NCI-H187 (cell line): ENCODE measurements around the gene APLN.

Experiments used
- DNase-seq, 2 experiments: peaks; one replicate each; lab custom pipeline; 2025; lab: John Stamatoyannopoulos, UW

The APLN gene

DNA sequence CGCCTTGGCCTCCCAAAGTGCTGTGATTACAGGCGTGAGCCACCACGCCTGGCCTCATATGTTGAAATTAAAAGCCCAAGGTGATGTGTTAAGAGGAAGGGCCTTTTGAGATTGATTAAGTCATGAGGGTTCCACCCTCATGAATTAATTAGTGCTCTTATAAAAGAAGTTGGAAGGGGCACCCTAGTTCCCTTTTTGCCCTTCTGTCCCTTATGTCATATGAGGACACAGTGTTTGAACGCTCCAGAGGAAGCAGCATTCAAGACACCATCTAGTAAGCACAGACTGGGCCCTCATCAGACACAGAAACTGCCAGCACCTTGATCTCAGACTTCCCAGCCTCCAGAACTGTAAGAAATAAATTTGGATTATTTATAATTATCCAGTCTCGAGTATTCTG is 5.1 kb upstream of the APLN start:
- DNase-seq: no peak

- no peak for DNase-seq
Measured at GRCh38 chrX:129659141-129659540, 4.4 kb upstream of the APLN start.

DNA sequence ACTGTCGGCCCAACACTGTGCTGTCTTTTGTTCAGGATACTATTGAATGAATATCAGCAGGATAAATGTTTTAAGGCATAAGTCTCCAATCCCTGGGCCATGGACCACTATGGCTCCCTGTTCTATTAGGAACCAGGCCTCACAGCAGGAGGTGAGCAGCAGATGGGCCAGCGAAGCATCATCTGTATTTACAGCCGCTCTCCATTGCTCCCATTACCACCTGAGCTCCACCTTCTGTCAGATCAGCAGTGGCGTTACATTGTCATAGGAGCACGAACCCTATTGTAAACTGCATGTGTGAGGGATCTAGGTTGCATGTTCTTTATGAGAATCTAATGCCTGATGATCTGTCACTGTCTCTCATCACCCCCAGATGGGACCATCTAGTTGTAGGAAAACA is 3.7 kb upstream of the APLN start:
- DNase-seq: no peak

- no peak for DNase-seq
Measured at GRCh38 chrX:129655547-129656249, 942 bp upstream of the APLN start.

GRCh38 chrX:129653971-129654651 is 645 bp downstream of the APLN start:
- no peak for DNase-seq

DNA sequence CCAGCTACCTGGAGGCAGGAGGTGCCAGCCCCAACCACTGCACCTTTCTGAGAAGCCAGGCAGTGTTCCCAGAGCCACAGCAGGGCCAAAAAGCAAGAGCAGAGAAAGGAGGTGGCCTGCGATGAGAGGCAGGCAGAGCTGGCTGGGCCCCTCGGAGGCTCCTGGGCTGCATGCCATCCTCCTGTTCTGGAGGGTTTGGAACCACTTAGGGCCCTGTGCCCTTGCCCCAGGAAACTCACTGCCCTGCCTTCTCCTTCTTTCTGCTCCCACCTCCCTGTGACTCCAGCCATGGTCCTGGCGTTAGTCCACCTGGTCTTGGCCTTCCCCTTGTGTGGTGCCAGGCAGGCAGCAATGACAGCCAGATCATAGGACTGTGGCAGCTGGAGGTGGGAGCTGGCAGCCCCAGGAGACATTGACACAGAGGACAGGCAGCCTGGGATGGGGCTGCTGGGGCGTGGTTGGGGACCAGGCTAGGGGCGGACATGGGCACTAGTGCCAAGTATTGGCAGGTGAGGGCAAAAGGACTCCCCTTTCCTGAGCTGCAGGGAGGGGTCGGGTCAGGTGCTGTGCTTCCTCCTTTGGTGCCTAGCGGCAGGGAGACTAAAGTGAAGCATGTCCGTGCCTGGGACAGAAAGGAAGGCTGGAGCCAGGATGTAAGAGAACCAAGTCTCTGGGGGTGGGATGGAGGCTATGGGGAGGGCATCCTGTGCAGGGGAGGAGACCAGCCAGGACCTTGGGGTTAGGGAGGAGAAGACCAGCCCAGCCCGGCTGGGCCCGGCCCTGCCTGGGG is 1.4 kb downstream of the APLN start:
- DNase-seq: no peak

DNA sequence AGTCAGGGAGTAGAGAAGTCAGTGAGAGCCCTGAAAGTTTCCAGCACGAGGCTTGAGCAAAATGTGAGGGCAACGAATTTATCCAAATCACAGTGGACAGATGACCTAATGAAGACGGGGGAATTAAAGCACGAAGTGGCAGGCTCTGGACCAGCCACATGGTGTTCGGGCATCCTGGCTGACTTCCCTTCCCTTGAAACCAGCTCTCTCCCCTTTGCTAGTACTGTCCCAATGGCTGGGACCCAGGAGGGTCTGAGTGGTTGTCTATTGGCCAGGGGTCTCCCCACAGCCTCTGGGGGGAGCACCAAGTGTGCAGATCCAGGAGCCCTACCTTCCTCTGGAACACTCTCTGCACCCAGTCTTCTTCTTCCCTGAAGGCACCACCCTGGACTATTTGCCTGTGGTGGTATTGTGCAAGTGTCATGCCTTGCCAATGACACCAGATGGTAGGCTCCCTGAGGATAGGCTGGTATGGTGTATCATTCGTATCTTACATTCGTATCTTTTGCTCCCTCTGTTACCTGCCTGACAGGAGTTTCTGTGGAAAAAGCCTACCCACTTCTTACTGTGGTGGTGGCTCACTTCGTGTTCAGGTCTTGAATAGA is 2.1 kb downstream of the APLN start:
- no peak for DNase-seq

DNA sequence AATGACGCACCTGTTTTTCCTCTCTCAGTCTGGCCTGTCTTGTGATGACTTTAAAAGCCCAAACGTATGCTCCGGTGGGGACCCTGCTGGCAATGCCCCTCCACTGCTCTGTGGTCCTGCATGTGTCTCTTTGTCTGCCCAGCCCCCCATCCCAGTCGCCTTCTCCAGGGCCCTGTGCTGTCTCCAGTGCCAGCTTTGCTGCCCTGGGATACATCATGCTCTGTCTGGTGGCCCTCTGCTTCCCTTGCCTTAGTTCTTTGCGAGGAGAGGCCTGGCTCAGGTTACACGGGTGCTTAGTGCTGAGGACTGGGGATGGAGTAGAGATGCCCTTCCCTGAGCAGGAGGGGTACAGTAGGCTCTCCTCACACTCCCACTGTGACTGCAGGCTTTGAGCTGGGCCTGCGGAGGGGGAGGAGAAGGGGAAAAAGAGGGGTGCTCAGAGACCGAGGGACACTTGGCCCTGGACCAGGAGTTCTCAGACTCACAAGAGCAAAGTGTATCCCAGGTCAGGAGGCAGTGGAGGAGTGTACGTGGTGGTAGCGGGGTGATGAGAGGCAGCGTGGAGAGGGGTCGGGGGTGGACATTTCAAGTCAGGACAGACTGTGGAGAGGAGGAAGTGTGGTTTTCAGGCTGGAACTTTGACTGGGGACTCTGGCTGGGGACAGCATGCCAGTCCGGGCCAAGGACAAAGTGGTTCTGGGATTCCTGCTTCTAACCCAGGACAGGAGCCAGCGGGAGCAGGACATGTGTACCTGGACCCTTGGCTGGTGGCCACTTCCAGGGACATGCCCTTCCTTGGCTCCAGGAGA is 2.8 kb downstream of the APLN start:
- no peak for DNase-seq

- DNase-seq: no peak
Measured at GRCh38 chrX:129650821-129651510, 3.8 kb downstream of the APLN start.

GRCh38 chrX:129650183-129650689 is 4.5 kb downstream of the APLN start:
- no peak for DNase-seq

DNA sequence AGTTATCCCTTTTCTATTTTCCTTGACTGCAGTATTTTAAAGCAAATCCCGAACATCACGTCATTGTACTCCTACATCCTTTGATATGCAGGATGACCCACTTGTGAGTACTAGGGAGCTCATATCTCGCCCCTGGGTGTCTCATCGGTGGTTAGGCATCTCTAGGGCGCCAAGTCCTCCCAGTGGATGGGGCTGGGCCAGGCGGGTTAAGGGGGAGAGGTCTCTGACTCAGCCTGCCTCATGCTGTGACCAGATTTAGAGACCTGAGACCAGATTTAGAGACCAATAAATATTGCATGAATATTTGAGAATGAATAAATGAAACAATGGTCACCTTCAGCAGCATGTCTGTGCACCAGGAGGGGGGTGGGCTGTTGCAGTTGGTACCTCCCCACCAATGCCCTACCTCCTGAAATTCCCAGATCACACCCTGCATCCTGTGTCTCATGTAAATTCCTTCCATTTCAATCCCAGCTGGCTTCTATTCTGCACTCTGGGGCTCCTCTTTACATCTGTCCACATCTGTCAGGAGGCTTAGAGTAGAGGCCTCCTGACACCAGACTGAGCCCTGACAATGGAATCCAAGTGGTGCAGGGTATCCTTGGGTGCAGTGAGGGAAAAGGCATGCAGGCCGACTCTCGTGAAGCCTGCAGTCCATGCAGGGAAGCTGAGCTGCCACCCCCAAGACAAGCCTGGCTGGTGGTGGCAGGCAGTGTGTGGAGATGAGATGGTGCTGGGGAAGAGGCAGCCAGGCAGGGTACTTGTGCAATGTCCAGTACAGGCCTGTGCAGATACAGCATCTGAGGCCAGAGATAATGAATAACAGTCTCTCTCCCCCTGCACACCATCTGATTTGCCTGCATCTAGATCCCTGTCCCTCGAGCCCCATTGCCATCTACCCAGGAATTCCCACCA is 5.2 kb downstream of the APLN start:
- DNase-seq: no peak

DNA sequence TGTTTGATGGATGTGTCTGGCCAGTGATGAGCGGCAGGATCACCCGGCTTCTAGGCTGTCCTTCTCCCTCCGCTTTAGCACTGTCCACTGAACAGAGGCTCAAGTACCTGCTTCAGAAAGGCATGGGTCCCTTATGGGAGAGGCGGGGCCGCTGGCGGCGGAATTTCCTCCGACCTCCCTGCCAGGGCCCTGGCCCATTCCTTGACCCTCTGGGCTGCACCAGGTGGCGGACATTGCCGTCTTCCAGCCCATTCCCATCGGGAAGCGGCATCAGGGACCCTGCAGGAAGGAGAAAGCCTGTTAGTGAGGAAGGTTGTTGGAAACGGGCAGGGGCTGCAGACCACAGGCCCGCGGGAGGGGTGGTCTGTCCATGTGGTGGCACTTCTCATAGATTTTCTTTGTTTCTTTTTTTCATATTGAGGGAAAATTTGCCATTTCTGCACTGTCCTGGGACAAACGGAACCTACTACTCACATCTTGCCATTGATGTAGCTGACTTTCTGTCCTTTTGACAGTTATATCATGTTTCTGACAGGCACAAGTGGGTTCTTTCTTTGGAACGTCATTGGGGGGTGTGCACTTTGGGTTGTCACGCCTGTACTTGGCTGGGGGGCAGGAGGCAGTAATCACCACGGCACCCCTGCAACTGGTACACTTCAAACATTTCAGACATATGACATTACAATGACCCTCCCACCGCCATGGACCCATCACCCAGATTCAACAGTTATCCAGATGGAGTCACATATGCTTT is 6.1 kb downstream of the APLN start:
- DNase-seq: no peak

GRCh38 chrX:129647418-129648410 is 7.0 kb downstream of the APLN start:
- DNase-seq: no peak

GRCh38 chrX:129646566-129647417 is 8.0 kb downstream of the APLN start:
- no peak for DNase-seq

DNA sequence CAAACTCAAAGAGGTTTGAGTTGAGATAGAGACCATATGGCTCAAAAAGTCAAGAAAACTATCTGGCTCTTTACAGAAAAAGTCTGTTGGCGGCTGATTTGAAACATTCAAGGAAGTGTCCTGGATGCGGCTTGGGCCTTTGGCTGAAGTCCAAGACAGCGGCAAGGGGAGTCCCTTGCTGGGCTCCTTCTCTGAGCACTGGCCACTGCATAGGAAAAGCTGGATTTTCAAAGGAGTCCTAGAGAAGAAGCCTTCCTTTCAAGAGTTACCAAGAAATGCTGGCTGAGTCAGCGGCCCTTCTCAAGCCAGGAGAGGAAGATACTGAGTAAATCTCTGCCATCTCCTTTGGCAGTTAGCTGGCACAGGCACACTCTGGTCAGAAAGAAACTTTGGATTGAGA is 12.1 kb downstream of the APLN start:
- DNase-seq: no peak

DNA sequence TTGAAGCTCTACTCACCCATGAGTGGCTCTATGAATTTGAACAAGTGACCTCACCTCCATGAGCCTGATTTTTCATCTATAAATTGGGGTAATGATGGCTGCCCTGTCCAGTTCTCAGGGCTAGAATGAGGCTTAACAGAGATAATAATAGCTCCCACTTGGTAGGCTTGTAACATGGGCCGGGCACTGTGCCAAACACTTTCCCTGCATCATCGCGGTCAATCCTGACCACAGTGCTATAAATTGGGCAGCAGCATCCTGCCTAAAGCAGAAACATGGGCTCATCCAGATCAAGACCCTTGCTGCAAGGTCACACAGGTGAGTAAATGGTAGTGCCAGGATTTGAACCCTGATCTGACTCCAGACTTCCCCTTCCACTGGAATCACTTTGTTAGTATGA is 12.8 kb downstream of the APLN start:
- DNase-seq: no peak

DNA sequence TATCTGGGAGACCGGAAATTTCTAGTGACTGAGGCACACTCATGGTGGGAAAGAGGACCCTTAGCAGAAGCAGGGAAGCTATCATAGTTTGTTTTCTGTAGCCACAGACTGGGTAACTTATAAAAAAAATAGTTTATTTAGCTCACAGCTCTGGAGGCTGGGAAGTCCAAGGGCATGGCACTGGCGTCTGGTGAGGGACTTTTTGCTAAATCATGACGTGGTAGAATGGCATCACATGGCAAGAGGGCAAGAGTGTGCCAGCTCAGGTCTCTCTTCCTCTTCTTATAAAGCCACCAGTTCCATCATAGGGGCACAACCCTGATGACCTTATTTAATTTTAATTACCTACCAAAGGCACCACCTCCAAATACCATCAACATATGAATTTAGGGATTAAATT is 13.3 kb downstream of the APLN start:
- DNase-seq: no peak
